Astrocyte of the spinal cord (primary cell): ENCODE measurements around the gene LHB.

ENCODE experiments used
- DNase-seq: peaks from one replicate; pipeline ENCODE4 v3.0.0; 2011; ENCODE audit warnings: low read depth, low spot score
- H3K4me3 ChIP-seq: 2 replicates; pipeline ENCODE4 v1.5.1; 2011; ENCODE audit warnings: low read depth, mild to moderate bottlenecking, low read length, moderate library complexity
- in situ Hi-C: cut with HindIII; loops from 2 replicates; pipeline ENCODE4 v1.10.0; 2017; ENCODE audit warnings: low sequenced_read_pairs
- TF ChIP-seq, protein P1 (sequence below): IDR thresholded peaks from 2 replicates; pipeline ENCODE4 v1.5.1; 2012; ENCODE audit warnings: low read depth, mild to moderate bottlenecking, low read length, inconsistent platforms

LHB gene

DNA sequence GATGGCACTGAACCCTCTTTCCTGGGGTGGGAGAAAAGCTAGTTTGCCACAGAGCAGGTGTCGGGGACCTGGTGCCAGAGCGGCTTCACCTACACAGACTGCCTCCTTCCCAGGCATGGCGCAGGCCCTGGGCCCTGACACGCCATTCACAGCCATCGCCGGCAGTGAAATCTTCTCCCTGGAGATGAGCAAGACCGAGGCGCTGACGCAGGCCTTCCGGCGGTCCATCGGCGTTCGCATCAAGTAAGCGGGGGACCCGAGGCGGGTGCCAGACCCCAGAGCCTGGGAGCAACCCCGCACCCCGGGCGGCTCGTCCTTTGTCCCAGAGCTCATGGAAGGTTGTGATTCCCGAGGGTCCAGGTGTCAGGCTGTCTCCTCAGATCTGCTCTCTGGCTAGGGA, 10.0 kb downstream of the LHB start:
- in situ Hi-C loops, result no loop called here
- DNase-seq, result no peak
- TF ChIP-seq, protein P1, sequence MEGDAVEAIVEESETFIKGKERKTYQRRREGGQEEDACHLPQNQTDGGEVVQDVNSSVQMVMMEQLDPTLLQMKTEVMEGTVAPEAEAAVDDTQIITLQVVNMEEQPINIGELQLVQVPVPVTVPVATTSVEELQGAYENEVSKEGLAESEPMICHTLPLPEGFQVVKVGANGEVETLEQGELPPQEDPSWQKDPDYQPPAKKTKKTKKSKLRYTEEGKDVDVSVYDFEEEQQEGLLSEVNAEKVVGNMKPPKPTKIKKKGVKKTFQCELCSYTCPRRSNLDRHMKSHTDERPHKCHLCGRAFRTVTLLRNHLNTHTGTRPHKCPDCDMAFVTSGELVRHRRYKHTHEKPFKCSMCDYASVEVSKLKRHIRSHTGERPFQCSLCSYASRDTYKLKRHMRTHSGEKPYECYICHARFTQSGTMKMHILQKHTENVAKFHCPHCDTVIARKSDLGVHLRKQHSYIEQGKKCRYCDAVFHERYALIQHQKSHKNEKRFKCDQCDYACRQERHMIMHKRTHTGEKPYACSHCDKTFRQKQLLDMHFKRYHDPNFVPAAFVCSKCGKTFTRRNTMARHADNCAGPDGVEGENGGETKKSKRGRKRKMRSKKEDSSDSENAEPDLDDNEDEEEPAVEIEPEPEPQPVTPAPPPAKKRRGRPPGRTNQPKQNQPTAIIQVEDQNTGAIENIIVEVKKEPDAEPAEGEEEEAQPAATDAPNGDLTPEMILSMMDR, result no peak
- no peak overlapping the region for H3K4me3 ChIP-seq

GRCh38 chr19:49004964-49005614, 11.8 kb downstream of the LHB start:
- no peak for DNase-seq
- H3K4me3 ChIP-seq, result no peak overlapping the region
- in situ Hi-C loops, result no loop called here
- TF ChIP-seq, protein P1, result no peak

GRCh38 chr19:49004133-49004532, 12.8 kb downstream of the LHB start:
- DNase-seq, result no peak
- in situ Hi-C loops, result no loop called here
- no peak overlapping the region for H3K4me3 ChIP-seq
- TF ChIP-seq, protein P1, result no peak

DNA sequence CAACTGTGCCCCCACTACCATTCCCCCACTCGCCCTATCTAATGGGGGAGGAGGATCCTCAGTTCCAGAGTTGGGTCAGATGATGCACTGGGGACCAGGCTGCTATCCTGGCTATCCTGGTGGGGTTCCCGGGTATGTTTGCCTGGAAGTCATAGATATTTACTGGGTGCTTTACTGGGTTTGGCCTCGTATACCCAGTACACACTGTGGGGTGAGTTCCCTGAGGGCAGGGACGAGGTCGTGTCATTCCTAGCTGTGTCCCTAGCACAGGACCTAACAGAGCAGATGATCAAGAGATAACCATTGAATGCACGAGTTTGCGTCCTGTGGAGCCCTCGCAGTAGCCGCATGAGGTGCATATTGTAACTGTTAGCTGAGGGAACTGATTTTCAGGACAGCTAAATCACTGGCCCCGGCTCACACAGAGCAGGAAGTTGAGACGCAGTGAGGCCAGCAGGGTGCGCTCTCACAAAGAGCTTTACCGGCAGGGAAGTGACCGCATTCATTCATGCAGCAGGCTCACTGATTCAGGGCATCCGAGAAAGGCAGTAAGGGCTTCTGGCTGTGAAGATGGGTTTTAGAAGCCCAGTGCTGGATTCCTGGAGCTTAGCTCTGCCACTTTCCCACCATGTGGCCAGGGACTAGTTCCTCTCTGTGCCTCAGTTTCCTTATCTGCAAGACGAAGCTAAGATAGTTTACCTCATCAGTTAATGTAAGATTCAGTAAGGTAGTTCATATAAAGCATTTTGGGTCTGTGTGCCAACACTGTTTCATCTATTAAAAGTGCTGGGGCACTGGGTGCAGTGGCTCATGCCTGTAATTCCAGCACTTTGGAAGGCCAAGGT, 17.2 kb downstream of the LHB start:
- in situ Hi-C loops, result no loop called here
- TF ChIP-seq, protein P1, result peak; percentile 89
- peak; percentile 73 for DNase-seq
- no peak overlapping the region for H3K4me3 ChIP-seq

- H3K4me3 ChIP-seq, result no peak overlapping the region
- peak; percentile 49 for DNase-seq
- in situ Hi-C loops, result no loop called here
- TF ChIP-seq, protein P1, result peak; percentile 68
These were observed 18.9 kb downstream of the LHB start for GRCh38 chr19:48997972-48998371.

- H3K4me3 ChIP-seq, result peak overlapping the region; percentile 74
- in situ Hi-C loops, result no loop called here
- DNase-seq, result no peak
- TF ChIP-seq, protein P1, result no peak
These were observed 22.9 kb downstream of the LHB start for GRCh38 chr19:48994035-48994386.
